ENCODE data around the gene PHF21B. TPM values are rescaled to one million over a fixed set of nuclear protein-coding genes. Genes with fewer than 3 reads are reported as not detected.
"Not testable (repeated sequence)": the region's sequence is repeated elsewhere in the genome, so short reads cannot be mapped to it uniquely, and the experiment has no call there.

PHF21B gene
- total RNA-seq, 1 donor from 2014 or later = not detected

- intact Hi-C loops (cut with micrococcal nuclease) = no loop called here
Measured at GRCh38 chr22:44918925-44919392, 90.8 kb downstream of the PHF21B start.

GRCh38 chr22:44918166-44918924, 91.5 kb downstream of the PHF21B start:
- intact Hi-C loops (cut with micrococcal nuclease) = no loop called here

GRCh38 chr22:44917372-44918165, 92.2 kb downstream of the PHF21B start:
- intact Hi-C loops (cut with micrococcal nuclease) = no loop called here

GRCh38 chr22:44916281-44917231, 93.2 kb downstream of the PHF21B start:
- intact Hi-C loops (cut with micrococcal nuclease) = no loop called here

GRCh38 chr22:44915441-44915840, 94.4 kb downstream of the PHF21B start:
- intact Hi-C loops (cut with micrococcal nuclease) = no loop called here

- intact Hi-C loops (cut with micrococcal nuclease) = no loop called here
Measured at GRCh38 chr22:44914026-44914721, 95.6 kb downstream of the PHF21B start.

GRCh38 chr22:44913198-44913983, 96.4 kb downstream of the PHF21B start:
- intact Hi-C loops (cut with micrococcal nuclease) = no loop called here

- intact Hi-C loops (cut with micrococcal nuclease) = no loop called here
Measured at GRCh38 chr22:44909241-44909640, 100.6 kb downstream of the PHF21B start.

GRCh38 chr22:44907765-44908737, 101.8 kb downstream of the PHF21B start:
- intact Hi-C loops (cut with micrococcal nuclease) = no loop called here

- intact Hi-C loops (cut with micrococcal nuclease) = no loop called here
Measured at GRCh38 chr22:44906999-44907644, 102.7 kb downstream of the PHF21B start.

- intact Hi-C loops (cut with micrococcal nuclease) = no loop called here
Measured at GRCh38 chr22:44906248-44906936, 103.4 kb downstream of the PHF21B start.

- intact Hi-C loops (cut with micrococcal nuclease) = not testable (repeated sequence)
Measured at GRCh38 chr22:44904492-44905152, 105.2 kb downstream of the PHF21B start.

- intact Hi-C loops (cut with micrococcal nuclease) = not testable (repeated sequence)
Measured at GRCh38 chr22:44903164-44903563, 106.6 kb downstream of the PHF21B start.

GRCh38 chr22:44901301-44901700, 108.5 kb downstream of the PHF21B start:
- intact Hi-C loops (cut with micrococcal nuclease) = no loop called here

GRCh38 chr22:44898236-44898635, 111.6 kb downstream of the PHF21B start:
- intact Hi-C loops (cut with micrococcal nuclease) = no loop called here

GRCh38 chr22:44895296-44896055, 114.3 kb downstream of the PHF21B start:
- intact Hi-C loops (cut with micrococcal nuclease) = no loop called here

Data from T-helper 2 cell treated with Interferon-gamma antibody and Interleukin-4, amounts not matched to agents 100 ng/mL and 5 ng/mL, for 36 hours (primary cell).